ENCODE results near the gene FOXJ1.

GRCh38 chr17:76104140-76104895 lies 36.7 kb downstream of the FOXJ1 start:
- TF ChIP-seq JUN (IDR thresholded peaks at IDR 0.05; ENCODE audit: low read depth, low read length) (no peak), GTF2F1 (IDR thresholded peaks at IDR 0.05; ENCODE audit: borderline replicate concordance, low read depth, low read length) (no peak), TBP (IDR thresholded peaks at IDR 0.05; ENCODE audit: low read depth, low read length) (no peak), PHF8 (conservative IDR thresholded peaks at IDR 0.05; ENCODE audit: low read depth, low read length) (no peak), ASH2L (IDR thresholded peaks at IDR 0.05; ENCODE audit: low read length) (no peak)

Data from H1 (cell line).